Right forelimb (tissue), 1 donor: ENCODE measurements around the gene GATA6.
A peak's percentile ranks its signal among the peaks of the same experiment; 100 is the strongest.

Experiments used
- DNase-seq: peaks from one replicate; pipeline ENCODE4 v3.0.0-alpha.2; 2018

Gene GATA6

GRCh38 chr18:22167091-22167470 is 2.3 kb upstream of the GATA6 start:
- DNase-seq: no peak

DNA sequence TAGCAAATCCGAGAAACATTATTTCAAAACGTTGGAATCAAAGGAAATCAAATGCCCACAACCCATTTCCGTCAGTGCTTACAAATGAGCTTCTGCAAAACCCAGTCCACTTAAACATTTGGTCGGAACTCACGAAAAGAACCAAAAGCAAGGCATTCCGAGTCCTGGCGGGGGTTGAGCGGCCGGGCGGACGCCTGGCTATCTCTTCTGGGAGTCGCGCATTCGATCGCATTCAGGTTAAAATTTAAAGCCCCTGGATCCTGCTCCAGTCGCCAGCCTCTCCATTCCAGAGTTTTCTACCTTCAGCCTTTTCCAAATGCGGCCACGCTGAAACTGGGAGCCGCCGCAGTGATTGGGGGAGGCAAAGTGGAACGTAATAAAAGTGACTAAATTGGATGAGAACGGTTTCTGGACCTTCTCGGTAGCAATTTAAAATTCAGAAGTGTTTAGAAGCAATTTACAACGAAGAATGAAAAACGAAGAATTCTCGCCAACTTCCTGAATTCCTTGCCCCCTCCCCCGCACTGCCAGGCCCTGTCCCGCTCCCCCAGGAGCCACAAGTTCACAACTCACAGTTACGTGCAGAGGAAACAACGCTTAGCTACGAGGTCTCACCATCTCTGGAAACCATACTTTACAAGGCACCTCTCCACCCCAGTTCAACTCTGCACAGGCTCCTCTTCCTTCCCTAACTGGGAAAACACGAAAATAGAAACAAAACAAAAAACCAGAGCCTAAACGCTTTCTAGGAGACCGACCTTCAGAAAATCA is 1.7 kb upstream of the GATA6 start:
- DNase-seq: peak; percentile 78

DNA sequence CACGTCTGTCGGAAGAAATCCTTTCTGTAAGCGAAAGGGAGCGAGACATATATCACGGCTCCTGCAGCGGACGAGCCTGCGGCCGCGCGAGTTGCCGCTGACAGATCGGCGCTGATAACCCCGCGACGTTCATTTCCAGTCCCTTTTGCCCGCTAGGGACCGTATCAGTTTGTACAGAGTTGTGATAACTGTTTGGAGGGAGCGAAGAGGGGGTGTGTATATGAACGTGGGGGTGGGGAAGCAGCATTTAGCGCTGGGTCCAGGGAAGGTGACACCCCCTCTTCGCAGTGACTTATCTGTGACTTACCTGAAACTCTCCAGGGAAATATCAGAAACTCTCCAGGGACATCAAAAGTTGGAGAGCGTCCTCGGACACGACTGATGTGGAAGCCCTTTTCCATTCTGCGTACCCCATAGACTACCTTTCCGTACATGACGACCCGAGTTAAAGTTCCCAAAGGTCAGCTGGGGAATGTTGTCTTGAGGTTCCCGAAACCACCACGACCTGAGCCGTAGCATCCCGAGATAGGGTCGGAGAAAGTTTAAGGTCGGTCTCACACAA is 948 bp upstream of the GATA6 start:
- peak; percentile 58 for DNase-seq

- no peak for DNase-seq
These were observed 566 bp downstream of the GATA6 start for GRCh38 chr18:22169889-22170420.

DNA sequence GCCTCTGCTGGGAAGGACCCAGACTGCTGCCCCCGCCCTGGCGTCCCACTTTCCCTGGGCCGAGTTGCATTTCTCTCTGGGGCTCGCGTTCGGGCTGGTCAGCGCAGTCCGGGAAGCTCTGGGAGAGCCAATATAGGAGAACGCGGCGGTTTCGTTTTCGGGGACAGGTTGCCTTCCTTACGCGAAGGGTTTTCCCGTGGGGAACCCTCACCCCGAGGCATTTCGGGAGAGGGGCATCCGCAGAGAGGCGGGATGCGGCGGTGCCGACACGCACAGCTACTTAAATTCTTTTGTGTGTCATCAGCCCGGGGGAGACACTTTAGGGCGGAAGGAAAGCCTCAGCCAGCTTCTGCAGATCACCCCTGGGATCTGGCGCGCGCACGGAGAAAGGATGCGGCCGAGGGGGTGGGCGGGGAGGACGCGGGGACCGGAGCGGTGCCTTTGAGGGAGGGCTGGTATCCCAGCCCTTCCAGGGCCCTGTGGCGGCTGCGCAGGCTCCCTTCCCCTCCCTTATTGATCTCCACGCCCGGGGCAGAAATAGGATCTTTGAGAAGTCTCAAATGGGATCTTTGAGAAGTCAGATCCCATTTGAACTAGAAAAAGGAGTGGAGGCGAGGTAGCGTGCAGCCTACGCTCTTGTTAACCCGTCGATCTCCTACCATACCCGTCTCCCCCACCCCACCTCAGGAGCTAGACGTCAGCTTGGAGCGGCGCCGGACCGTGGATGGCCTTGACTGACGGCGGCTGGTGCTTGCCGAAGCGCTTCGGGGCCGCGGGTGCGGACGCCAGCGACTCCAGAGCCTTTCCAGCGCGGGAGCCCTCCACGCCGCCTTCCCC is 1.2 kb downstream of the GATA6 start:
- peak; percentile 67 for DNase-seq

GRCh38 chr18:22171258-22172119 is 2.1 kb downstream of the GATA6 start:
- no peak for DNase-seq

DNA sequence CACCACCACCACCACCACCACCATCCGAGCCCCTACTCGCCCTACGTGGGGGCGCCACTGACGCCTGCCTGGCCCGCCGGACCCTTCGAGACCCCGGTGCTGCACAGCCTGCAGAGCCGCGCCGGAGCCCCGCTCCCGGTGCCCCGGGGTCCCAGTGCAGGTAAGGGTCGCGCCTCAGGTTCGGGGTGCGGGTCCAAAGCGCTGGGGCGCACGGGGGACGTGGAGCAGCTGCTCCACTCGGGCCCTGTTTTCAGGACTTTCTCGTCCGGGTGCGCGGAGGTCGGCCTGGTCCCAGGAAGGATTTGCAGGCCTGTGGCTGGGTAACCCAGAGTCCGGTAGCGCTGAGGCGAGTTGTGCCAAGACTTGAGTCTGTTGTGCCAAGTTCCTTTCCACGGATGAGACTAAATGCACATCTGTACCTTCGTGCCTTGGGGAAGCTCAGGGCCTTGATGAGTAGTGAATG is 2.8 kb downstream of the GATA6 start:
- DNase-seq: no peak

DNA sequence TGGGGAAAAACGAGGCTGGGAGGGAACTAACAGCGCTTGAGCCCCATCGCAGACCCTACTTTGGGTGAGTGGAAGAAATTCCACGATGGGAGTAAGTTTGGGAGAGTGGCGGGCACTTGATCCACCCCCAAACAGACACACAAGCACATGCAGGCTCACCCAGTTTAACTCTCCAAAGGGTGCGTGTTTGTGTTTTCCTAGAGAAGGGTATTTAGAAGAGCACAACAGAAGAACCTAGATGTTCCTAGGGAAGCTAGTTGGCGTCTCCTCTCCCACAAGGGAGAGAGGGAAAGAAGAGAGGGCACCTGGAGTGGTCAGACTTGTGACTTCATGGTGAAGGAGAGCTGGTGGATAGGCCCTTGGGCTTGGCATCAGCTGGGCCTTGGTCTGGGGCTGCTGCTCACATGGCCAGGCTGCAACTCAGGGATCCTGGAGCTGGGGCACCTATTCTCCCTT is 3.2 kb downstream of the GATA6 start:
- no peak for DNase-seq

GRCh38 chr18:22173221-22173927 is 4.0 kb downstream of the GATA6 start:
- no peak for DNase-seq

DNA sequence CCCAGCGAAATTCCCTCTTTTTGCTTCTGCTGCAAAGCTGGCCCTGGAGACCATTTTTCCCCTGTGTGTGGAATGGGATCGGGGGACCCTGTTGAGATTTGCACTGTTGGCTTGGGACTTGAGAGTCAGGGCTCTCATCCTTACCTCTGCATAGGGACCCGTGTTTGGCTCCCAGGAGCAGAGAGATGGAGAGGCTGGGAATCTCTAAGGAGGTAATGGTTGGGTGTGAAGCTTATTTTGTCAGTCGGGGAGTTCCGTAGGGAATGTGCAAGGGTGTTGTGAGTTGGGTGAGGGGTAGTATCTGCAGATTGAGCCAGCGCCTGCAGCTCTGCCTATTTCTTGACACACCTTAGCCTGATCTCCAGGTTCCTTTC is 4.5 kb downstream of the GATA6 start:
- no peak for DNase-seq

DNA sequence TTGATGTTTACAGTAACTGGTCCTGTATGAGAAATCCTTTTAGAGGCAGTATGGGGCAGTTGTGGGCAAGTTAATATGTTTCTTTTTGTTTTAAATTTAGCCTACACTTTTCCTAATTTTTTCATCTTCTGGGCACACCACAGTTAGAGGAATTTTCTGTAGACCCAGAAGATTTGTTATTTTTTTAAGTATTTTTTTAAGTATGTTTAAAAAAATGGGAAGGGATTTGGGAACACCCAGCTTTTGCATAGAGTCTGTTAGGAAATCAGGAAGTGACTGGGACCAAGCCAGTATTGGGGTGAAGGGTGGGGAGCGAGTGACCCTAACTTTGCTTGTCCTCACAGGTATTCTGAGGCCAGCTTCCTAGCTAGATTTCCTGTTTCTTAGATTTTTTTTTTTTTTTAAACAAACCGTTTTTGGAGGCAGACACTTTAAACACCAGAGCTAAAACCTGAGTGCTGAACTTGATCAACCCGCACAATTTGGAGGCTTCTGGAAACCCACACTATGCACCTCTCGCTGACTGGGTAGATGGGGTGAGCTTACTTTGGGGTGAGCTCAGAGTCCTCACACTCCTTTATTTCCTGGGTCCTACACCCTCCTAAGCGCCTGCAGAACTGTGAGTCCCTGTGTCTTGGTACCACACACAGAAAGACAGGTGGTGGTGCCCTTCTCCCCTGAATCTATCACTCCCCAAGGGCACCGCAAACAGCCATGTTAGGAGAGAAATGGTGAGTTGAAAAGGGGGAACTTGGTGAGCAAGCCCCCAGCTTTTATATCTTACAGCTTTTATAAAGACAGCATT is 5.2 kb downstream of the GATA6 start:
- no peak for DNase-seq

DNA sequence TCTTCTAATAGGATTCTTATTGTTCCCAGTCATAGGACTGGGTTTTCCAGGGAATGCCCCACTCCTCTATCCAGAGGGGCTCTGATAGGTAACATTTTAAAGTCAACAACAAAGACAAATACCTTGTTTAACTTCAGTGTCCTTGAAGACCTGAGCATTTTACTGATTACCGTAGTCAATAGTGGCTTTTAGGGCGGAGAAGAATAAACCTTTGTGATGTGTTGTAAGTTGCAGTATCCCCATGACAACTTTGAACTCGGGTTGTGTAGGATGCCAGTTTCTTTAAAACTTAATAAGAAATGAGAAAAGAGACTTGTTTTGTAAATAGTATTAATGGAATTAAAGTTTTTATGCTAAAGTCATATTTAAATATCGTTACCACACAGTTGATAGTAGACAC is 6.0 kb downstream of the GATA6 start:
- DNase-seq: no peak

GRCh38 chr18:22176420-22177326 is 7.3 kb downstream of the GATA6 start:
- DNase-seq: no peak

DNA sequence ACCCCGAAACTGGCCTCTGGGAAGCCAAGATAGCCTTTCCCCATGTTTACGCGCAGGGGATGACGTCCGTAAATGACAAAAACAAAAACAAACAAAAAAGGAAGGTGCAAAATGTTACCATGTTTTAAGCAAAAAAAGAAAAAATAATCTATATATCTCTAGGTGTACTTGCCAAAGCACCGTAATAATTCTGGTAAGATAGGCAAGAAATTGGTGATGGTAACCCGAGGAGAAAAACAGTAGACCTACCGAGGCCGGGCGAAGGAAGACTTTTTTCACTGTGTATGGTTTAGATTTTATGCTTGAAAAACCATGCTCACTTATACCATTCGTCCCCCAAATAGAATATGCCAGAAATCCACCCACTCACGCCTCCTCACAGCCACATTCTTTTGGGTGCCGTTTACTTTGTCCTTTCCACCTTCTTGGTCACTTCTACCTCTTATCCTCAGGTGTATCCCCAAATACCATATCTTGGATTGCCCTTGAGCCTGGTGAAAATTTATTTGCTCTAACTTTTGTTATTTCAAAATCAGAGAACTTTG is 8.0 kb downstream of the GATA6 start:
- no peak for DNase-seq

GRCh38 chr18:22179174-22179573 is 9.8 kb downstream of the GATA6 start:
- no peak for DNase-seq

- no peak for DNase-seq
These were observed 10.2 kb downstream of the GATA6 start for GRCh38 chr18:22179631-22180030.

DNA sequence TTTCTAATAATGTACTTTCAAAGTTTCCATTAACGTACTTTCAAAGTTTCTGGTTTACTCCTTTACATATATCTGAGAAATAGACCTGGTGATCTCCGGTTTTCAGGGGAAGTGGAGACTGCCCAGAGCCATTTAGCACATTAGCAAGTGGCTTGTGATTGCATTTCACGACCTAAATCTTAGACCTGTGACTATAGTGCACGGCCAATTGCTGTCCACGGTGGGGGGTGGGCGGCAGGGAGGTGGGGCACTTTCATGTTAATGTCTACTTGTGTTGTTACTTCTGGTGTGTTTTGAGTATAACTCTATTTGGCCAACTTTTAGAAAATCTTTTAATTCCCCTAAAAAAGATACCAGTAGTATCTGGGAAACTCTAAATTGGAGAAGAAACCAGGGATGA is 11.3 kb downstream of the GATA6 start:
- DNase-seq: no peak

DNA sequence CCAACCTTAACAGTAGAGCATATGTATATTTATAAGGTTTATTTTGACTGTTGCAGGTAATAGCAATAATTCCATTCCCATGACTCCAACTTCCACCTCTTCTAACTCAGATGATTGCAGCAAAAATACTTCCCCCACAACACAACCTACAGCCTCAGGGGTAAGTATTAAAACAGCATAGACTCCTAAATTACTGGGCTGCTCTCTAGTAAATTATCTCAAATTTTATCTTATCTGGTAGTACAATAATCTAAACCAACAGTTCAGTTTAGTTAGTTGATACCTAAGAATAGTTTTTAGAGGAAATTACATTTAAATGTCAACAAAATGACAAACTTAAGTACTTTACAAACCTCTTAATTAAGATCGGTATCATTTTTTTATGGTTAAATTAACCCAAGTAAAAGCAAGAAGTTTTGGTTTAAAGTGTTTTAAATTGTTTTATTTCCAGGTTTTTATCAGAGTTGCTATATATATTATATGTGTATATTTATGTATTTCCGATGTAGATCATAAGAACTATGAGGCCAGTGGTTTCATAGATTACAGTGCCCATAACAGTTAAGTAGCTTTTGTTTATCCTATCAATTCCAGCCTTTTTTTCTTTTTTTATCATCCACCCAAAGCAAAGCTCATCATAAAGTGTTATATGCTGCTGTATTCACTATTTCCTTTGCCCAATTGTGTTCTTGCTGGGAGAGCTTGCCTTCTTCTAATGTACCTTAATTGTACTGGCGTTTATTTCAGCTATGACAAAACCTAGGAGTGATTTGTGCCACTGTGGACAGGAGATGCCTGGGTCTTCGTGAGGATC is 13.7 kb downstream of the GATA6 start:
- no peak for DNase-seq
